SK-N-SH treated with all-trans-retinoic acid at 6 μM for 48 hours (cell line): ENCODE data around the gene BCL2L14.

Experiments
- ARNTL ChIP-seq: fragments of 450-650 bp; formaldehyde crosslinking; IDR thresholded peaks from 2 replicates; pipeline ENCODE4 v1.5.0; 2020; ENCODE audit warnings: low read depth, mild to moderate bottlenecking, moderate library complexity, borderline replicate concordance
- TF ChIP-seq, protein P1 (sequence below): fragments of 250-450 bp; sonication (Bioruptor Pico); IDR thresholded peaks from 2 replicates; pipeline ENCODE4 v1.5.1; 2020; ENCODE audit warnings: low read depth, mild to moderate bottlenecking, moderate library complexity

DNA sequence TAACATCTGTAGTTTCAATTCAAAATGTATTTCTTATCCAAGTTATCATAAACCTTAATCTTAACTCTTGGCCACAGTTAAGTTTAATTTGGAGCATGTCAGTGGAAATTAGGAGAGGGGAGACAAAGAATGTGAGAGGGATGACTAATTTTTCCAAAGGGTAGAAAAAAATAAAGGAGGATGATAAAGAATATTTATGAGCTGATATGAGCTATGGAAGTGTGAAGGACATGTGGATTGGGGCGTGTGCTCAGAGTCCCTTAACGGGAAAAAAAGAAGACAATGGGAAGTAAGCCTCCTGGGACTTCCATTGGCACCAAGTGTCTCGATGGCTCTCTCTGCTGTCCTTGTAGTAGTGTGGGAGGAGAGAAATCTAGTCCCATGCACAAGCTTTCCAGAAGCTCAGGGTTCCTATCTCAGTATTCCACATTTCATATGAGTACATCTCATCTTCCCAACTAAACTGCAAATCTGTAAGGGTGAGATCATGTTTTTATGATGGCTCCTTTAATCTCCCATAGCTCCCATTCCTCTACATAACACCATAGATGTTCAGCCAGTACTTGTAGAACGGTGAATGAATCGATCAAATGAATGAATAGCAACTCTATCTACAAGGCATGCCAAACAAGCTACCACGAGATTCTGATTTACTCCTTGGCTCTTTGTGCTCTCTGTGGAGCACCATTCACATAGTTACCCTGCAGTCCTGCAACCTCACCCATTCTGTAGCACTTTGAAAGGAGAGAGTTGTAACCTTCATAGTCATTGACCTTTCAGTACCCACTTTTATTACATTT lies 27.4 kb downstream of the BCL2L14 start:
- TF ChIP-seq, protein P1, sequence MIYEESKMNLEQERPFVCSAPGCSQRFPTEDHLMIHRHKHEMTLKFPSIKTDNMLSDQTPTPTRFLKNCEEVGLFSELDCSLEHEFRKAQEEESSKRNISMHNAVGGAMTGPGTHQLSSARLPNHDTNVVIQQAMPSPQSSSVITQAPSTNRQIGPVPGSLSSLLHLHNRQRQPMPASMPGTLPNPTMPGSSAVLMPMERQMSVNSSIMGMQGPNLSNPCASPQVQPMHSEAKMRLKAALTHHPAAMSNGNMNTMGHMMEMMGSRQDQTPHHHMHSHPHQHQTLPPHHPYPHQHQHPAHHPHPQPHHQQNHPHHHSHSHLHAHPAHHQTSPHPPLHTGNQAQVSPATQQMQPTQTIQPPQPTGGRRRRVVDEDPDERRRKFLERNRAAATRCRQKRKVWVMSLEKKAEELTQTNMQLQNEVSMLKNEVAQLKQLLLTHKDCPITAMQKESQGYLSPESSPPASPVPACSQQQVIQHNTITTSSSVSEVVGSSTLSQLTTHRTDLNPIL (CRISPR knock-in tag): no peak
- TF ChIP-seq ARNTL: no peak
